Gastrocnemius medialis (tissue), 4 donors: ENCODE measurements around the gene UNG. TPM values are rescaled to one million over a fixed set of nuclear protein-coding genes. Genes with fewer than 3 reads are reported as not detected.

ENCODE experiments used
- ATAC-seq, 2 donors: fragments of 150-250 bp; one replicate each; pipeline ENCODE4 v1.9.1; 2016
- DNase-seq, 2 donors: peaks; one replicate each; pipeline ENCODE4 v3.0.0-alpha.2; 2019
- H3K27ac ChIP-seq, 4 donors: fragments of 200-600 bp; sonication (generic); 1 replicate in 1 of 4; 2 replicates in 3 of 4; pipeline ENCODE4 v1.5.1; 2016 to 2018; ENCODE audit warnings: mild to moderate bottlenecking in 2 of 4, moderate library complexity in 1 of 4
- H3K27me3 ChIP-seq, 3 donors: fragments of 200-600 bp; sonication (generic) in 2 of 3; 1 replicate in 1 of 3; 2 replicates in 2 of 3; pipeline versions ENCODE4 v1.5.1 to v1.6.0; 2016 to 2019; ENCODE audit warnings: mild to moderate bottlenecking in 1 of 3, moderate library complexity in 1 of 3
- H3K36me3 ChIP-seq, 2 donors: fragments of 200-600 bp; sonication (generic) in 1 of 2; one replicate each; pipeline ENCODE4 v1.5.1; 2017 to 2018
- H3K4me1 ChIP-seq, 2 donors: fragments of 200-600 bp; sonication (generic) in 1 of 2; one replicate each; pipeline ENCODE4 v1.5.1; 2016 to 2017; ENCODE audit warnings: mild to moderate bottlenecking in 2 of 2
- H3K4me3 ChIP-seq, 4 donors: fragments of 200-600 bp; sonication (generic) in 3 of 4; 1 replicate in 1 of 4; 2 replicates in 3 of 4; pipeline ENCODE4 v1.5.1; 2016 to 2019; ENCODE audit warnings: mild to moderate bottlenecking in 2 of 4
- H3K9me3 ChIP-seq, 3 donors: fragments of 200-600 bp; sonication (generic) in 2 of 3; 1 replicate in 1 of 3; 2 replicates in 2 of 3; pipeline ENCODE4 v1.5.1; 2016 to 2019
- POLR2A ChIP-seq, 2 donors: fragments of 450-650 bp; IDR thresholded peaks; one replicate each; pipeline ENCODE4 v1.6.1; 2017; ENCODE audit warnings: antibody characterized with exemption in 2 of 2, mild to moderate bottlenecking in 2 of 2, moderate library complexity in 2 of 2
- in situ Hi-C, 4 donors: fragments of 200-750 bp; cut with MboI; loops; one replicate each; pipeline versions ENCODE4 v1.15.0 to v1.8.0; 2017; ENCODE audit warnings: low sequenced_read_pairs in 4 of 4
- intact Hi-C: fragments of 100-400 bp; cut with DNase I; formaldehyde crosslinking; loops from one replicate; pipeline ENCODE4 v1.15.1; 2023; ENCODE audit warnings: low total_unique reads
- total RNA-seq, 4 donors: library from RNA; depleted of rRNA; stranded (reverse); fragments of >200 nt; gene quantifications; one replicate each; pipeline versions ENCODE4 v1.1.0 to v1.2.3, GENCODE V29; 2016
- TF ChIP-seq, protein P1 (sequence below), 5 experiments: fragments of 450-650 bp in 3 of 5; fragments of 200-600 bp in 2 of 5; sonication (generic) in 2 of 5; IDR thresholded peaks in 4 of 5; conservative IDR thresholded peaks in 1 of 5; 1 replicate in 4 of 5; 2 replicates in 1 of 5; pipeline ENCODE4 v1.5.1; 2016 to 2019; ENCODE audit warnings: antibody characterized with exemption in 5 of 5, mild to moderate bottlenecking in 3 of 5, moderate library complexity in 3 of 5

UNG gene
- total RNA-seq, 4 donors from 2014 or later = 38.7 to 45.3 (median 42.3) TPM

DNA sequence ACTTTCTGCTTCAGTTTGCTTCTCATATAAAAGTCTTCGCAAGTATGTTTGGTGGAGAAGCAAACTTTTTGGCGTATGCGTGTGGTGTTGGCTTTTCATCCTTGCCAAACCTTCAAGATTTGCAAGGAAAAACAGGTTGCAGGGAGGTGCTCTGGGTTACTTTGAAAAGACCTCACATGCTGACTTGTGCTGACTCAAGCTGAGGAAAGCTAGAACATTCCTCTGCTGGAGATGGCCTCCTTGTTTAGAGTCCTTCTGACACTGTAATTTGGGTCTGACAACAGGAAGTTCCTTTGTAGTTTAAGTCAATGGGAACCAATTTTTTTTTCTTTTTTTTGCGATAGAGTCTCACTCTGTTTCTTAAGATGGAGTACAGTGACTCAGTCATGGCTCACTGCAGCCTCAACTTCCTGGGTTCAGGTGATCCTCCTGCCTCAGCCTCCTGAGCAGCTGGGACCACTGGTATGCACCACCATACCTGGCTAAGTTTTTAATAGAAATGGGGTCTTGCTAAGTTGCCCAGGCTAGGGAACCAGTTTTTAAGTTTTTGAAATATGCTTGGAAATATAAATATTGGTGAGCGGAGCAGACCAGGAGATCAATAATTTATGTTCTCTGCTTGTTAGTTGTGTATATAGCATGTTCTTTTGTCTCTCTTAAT lies 16.4 kb downstream of the UNG start:
- intact Hi-C loops (loop anchor here (5.0 to 10.0 kb wide), 2 partner anchors 49 to 319 kb away; no protein-coding TSS in a partner anchor), in situ Hi-C loops (loop anchor here in 1 of 4 donors (25.0 kb wide), 1 partner anchor 426 kb away; no protein-coding TSS in a partner anchor)
- Histone ChIP-seq H3K4me1 (peaks cover 27 to 62% of the 10 kb centered on the region in 2 donors), H3K9me3 (no peaks in the 10 kb centered on the region), H3K36me3 (peaks cover 0 to 8% of the 10 kb centered on the region in 2 donors), H3K27me3 (no peaks in the 10 kb centered on the region), H3K27ac (peak overlapping the region; percentile 93 to 99 (median 97)), H3K4me3 (no peak overlapping the region)
- TF ChIP-seq POLR2A (IDR thresholded peaks at IDR 0.05) = no peak
- TF ChIP-seq, protein P1, sequence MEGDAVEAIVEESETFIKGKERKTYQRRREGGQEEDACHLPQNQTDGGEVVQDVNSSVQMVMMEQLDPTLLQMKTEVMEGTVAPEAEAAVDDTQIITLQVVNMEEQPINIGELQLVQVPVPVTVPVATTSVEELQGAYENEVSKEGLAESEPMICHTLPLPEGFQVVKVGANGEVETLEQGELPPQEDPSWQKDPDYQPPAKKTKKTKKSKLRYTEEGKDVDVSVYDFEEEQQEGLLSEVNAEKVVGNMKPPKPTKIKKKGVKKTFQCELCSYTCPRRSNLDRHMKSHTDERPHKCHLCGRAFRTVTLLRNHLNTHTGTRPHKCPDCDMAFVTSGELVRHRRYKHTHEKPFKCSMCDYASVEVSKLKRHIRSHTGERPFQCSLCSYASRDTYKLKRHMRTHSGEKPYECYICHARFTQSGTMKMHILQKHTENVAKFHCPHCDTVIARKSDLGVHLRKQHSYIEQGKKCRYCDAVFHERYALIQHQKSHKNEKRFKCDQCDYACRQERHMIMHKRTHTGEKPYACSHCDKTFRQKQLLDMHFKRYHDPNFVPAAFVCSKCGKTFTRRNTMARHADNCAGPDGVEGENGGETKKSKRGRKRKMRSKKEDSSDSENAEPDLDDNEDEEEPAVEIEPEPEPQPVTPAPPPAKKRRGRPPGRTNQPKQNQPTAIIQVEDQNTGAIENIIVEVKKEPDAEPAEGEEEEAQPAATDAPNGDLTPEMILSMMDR (IDR thresholded peaks at IDR 0.05 in 4 of 5, conservative IDR thresholded peaks at IDR 0.05 in 1 of 5) = no peak
- ATAC-seq = no peak
- no peak for DNase-seq

DNA sequence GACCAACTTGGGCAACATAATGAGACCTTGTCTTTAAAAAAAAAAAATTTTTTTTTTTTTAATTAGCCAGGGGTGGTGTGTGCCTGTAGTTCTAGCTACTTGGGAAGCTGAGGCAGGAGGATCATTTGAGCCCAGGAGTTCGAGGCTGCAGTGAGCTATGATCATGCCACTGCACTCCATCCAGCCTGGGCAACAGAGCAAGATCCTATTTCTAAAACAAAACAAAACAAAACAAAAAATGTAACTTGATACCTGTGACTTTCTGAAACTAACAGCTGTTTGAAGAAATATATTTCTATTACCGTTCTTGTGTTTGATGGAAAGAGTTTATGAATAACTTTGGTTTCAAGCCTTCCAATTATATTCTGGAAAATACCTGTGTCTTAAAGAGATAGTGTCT lies 17.2 kb downstream of the UNG start:
- no peak for DNase-seq
- no peak for ATAC-seq
- peaks cover 0 to 6% of the 10 kb centered on the region in 2 donors for H3K36me3 ChIP-seq
- no peak for TF ChIP-seq POLR2A (IDR thresholded peaks at IDR 0.05)
- TF ChIP-seq, protein P1 (IDR thresholded peaks at IDR 0.05 in 4 of 5, conservative IDR thresholded peaks at IDR 0.05 in 1 of 5) = no peak
- no peaks in the 10 kb centered on the region for H3K27me3 ChIP-seq
- peaks cover 31 to 69% of the 10 kb centered on the region in 2 donors for H3K4me1 ChIP-seq
- intact Hi-C loops = loop anchor here (5.0 to 10.0 kb wide), 3 partner anchors 48 to 422 kb away; no protein-coding TSS in a partner anchor
- H3K4me3 ChIP-seq = peak overlapping the region in 3 of 4 donors; percentile 6 to 21 (median 17)
- in situ Hi-C loops = loop anchor here in 1 of 4 donors (25.0 kb wide), 1 partner anchor 427 kb away; no protein-coding TSS in a partner anchor
- peak overlapping the region; percentile 93 to 99 (median 97) for H3K27ac ChIP-seq
- no peaks in the 10 kb centered on the region for H3K9me3 ChIP-seq

DNA sequence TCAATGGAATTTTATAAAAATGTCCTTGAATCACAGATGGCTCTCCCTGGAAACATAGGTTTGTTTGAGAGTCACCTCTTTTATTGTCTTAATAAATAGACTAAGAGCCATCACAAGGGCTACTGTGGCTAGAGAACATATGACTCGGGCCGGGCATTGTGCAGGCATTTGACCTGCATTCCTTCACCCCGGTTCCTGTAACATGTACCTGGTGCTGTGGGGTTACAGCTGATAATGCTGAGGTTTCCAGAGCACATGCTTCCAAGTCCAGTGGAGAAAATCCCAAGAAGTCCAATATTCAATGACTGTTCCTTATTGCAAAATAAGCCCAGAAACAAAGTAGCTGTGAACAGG lies 18.0 kb downstream of the UNG start:
- in situ Hi-C loops (loop anchor here in 1 of 4 donors (25.0 kb wide), 1 partner anchor 428 kb away; no protein-coding TSS in a partner anchor), intact Hi-C loops (loop anchor here (5.0 to 10.0 kb wide), 2 partner anchors 321 to 423 kb away; no protein-coding TSS in a partner anchor)
- peak overlapping the region in 3 of 4 donors; percentile 6 to 21 (median 19) for H3K4me3 ChIP-seq
- peak overlapping the region; percentile 93 to 99 (median 97) for H3K27ac ChIP-seq
- peaks cover 35 to 73% of the 10 kb centered on the region in 2 donors for H3K4me1 ChIP-seq
- TF ChIP-seq, protein P1 (IDR thresholded peaks at IDR 0.05 in 4 of 5, conservative IDR thresholded peaks at IDR 0.05 in 1 of 5) = no peak
- TF ChIP-seq POLR2A (IDR thresholded peaks at IDR 0.05) = peak in 1 of 2 donors; percentile 37
- ATAC-seq (peak; percentile 44 to 49), DNase-seq (peak; percentile 82 to 84)
- no peaks in the 10 kb centered on the region for H3K27me3 ChIP-seq
- H3K9me3 ChIP-seq = no peaks in the 10 kb centered on the region
- peaks cover 0 to 10% of the 10 kb centered on the region in 2 donors for H3K36me3 ChIP-seq

DNA sequence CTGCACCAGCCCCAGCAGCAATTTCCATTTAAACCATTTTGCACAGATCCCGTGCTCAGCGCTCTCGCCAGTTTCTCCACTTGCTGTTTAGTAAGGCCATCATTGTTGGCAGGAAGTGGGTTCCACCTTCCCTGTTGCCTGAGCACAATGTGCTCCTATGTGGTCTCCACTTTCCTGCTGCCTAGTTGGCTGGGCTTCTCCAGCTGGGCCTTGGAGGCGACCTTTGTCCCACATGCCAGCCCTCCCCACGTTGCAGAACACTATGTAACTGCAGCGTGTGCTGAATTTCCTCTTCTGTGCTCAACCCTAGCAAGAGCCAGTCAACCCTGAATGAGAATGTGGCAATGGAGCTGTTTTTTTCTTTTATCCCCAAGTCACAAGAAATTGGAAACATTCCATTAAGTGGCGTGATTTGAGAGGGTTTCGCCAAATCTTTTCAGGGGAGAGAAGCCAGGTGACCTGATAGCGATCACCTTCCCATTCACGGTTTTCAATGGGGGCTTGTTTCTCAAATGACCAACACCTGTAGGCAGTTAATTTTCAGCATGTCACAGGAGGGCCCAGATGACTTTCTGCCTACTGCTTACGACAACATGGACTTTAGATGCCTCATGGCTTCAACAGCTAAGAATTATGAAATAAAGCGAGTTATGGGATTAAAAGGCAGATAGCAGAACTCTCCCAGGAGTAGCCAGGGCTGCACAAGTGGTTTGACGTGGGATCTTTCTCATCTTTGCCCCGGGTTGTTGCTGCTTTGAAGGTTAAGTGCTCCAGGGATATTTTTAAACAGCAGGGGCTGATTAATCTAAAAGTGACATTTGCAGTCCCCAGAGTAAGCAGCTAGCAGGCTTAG lies 18.6 kb downstream of the UNG start, which contains the start of gene ACACB:
ACACB (plus strand) TSS at position 830 of the 853 bp plus-strand sequence. CDS start 22,819 bp downstream, outside the sequence.
- Histone ChIP-seq H3K4me1 (peaks cover 35 to 76% of the 10 kb centered on the region in 2 donors), H3K27me3 (no peaks in the 10 kb centered on the region), H3K4me3 (peak within 1 kb of the TSS; percentile 67 to 78 (median 72)), H3K27ac (peak within 1 kb of the TSS; percentile 93 to 99 (median 97)), H3K36me3 (peaks cover 0 to 10% of the 10 kb centered on the region in 2 donors), H3K9me3 (no peaks in the 10 kb centered on the region)
- peak; percentile 95 to 98 for DNase-seq
- peak; percentile 71 to 74 for ATAC-seq
- intact Hi-C loops (loop anchor here (1.0 to 10.0 kb wide), 4 partner anchors 15 to 424 kb away; no protein-coding TSS in a partner anchor), in situ Hi-C loops (loop anchor here in 1 of 4 donors (25.0 kb wide), 1 partner anchor 429 kb away; no protein-coding TSS in a partner anchor)
- TF ChIP-seq POLR2A (IDR thresholded peaks at IDR 0.05) = peak; percentile 84 to 87
- TF ChIP-seq, protein P1 (IDR thresholded peaks at IDR 0.05 in 4 of 5, conservative IDR thresholded peaks at IDR 0.05 in 1 of 5) = no peak
